ENCODE measurements around the gene CHD5.

The CHD5 gene

GRCh38 chr1:6130036-6130435 is 50.1 kb downstream of the CHD5 start:
- no peak for DNase-seq

DNA sequence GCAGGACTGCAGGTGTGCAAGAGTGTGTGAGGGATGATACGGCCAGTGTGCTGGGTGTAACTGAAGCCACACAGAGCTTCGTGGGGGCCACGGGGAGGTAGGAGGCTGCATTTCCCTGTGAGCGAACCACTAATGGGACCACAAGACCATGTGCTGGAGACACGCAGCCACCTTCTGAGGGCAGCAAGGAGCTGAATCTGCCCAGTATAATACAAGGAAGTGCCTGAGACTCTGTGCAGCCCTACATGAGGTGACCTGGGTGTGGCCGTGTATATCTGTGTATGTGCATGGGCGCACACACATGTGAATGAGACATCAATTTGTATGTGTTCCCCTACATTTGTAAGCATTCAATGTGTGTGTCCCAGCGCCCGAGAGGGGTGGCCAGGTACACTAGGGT is 50.8 kb downstream of the CHD5 start:
- DNase-seq: no peak

- no peak for DNase-seq
Measured at GRCh38 chr1:6128276-6129081, 51.6 kb downstream of the CHD5 start.

- DNase-seq: peak; percentile 88
Measured at GRCh38 chr1:6127587-6128163, 52.4 kb downstream of the CHD5 start.

DNA sequence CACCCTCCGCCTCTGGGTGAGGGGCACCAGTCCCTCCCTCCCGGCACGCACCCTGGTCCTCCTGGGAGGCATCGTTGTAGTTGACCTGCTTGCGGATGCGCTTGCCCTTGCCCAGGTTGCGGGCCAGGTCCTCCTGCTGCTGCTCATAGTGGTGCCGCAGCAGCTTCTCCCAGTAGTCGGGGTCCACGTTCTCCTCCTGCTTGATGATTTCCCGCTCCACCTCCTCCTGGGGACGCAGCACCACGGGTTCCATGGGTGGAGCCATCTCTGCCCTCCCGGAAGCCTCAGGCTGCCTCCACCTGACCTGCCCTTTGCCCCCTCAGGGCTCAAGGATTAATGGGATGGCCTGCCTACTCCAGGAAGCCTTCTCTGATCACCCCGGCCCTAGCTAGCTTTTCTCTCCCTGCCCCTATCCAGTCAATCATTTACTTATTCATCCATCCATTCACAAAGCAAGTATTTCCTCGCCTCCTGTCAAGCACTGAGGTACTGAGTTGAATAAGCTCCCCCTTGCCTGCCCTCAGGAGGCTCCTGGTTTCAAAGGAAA is 53.5 kb downstream of the CHD5 start:
- DNase-seq: no peak

DNA sequence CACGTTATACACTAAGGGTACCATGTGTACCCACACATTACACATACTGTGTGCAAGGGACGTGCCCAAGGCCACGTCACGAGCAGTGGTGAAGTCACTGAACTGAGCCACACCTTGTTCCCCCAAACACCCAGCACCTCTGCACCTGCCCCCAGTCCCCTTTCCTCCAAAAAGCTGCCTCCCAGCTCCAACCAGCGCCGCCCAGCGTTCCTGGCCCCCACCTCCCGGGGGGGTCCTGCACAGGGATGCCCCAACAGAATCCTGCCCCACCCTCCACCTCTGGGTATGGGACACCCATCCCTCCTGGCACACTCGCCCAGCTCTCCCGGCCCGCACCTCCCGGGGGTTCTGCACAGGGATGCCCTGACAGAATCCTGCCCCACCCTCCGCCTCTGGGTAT is 54.1 kb downstream of the CHD5 start:
- DNase-seq: no peak

DNA sequence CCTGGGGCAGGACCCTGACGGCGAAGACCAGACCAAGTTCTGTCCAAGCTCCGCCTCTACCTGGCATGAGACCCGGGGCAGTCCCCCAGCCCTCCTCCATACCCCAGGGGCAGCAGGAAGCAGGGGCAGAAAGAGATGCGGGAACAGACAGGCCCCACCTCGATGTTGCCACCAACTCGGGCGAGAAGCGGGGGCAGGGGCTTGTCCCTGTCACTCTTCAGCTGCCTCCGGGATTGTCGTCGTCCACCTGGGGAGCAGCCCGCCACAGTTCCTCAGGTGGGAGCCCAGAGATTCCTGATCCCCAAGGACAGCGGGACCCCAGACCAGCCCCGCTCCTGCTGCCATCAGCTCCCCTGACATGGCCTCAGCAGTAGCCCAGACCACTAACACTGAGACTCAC is 54.8 kb downstream of the CHD5 start:
- no peak for DNase-seq

DNA sequence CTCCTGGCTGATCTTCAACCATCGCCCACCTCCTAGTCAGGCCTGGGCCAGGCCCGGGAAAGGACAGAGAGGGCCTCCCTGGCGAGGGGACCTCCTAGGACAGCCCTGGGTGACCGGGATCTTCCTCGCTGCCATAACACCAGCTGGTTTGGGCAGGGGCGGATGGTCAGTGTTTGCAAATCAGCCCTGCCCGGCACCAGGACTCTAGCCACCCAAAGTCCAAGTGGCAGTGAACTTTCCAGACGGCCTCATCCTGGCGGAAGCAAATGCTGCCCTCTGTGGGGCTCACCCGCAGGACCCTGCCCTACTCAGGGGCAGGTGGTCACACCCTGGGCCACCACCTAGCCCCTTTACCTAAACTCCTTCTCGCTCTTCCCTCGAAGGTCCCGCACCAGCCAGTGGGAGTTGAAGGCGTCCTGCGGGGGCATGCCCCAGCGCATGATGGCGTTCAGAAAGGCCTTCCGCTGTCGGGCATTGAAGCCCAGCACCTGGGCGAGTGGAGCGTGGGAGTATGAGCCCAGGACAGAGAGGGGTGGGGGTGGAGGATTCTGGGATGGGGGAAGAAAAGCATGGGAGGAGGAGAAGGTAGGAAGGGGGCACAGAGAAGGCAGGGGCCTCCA is 55.3 kb downstream of the CHD5 start:
- no peak for DNase-seq

DNA sequence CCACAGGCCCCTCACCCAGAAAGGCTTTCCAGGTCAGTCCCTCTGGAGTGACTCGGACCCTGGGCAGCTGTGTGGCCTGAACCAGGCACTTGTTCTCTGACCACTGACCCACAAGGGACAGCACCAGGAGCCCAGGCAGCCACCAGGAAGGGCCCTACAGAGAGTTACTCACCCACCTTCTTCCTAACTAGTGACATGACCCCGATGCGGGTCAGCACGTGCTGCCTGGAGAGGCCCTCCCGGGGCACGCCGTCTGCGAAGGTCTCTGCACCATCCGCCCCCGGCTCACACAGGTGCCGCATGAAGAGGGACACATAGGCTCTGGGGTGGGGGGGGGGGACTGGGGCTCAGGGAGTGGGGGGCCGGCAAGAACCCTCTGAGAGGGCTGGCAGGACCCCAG is 55.8 kb downstream of the CHD5 start:
- DNase-seq: no peak

DNA sequence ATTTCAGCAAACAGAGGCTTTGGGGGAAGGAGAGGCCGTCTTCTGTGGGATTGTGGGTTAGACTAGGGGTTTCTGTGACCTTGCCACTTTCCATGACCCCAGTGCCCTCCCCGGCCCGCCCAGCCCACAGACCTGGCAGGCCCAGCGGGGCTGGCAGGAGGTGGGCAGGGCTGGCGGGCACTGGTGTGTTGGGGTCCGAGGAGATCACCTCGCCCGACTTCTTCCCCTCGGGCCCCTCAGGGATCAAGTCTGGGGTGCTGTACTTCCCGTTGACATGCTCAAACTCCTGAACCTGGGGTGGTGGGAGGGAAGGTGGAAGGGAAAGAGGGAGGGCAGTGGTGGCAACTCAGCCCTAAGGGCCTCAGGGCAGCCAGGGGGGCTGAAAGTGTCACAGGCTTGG is 56.3 kb downstream of the CHD5 start:
- no peak for DNase-seq

DNA sequence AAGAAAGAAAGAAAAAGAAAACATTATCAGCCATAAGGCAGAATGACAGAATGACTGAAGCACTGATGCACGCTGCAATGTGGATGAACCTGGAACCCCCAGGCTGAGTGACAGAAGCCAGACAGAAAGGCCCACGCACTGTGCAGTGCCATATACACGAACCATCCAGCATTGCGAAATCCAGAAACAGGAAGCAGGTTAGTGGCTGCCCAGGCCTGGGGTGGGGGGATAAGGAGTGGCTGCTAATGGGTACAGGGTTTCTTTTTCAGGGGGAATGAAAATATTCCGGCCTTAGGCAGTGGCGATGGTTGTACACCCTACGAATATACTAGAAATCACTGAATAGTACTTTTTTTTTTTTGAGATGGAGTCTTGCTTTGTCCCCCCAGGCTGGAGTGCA is 57.0 kb downstream of the CHD5 start:
- DNase-seq: no peak

GRCh38 chr1:6121651-6122370 is 58.3 kb downstream of the CHD5 start:
- DNase-seq: no peak

- no peak for DNase-seq
Measured at GRCh38 chr1:6121021-6121421, 59.1 kb downstream of the CHD5 start.

GRCh38 chr1:6118415-6118814 is 61.7 kb downstream of the CHD5 start:
- DNase-seq: no peak

GRCh38 chr1:6117624-6118023 is 62.5 kb downstream of the CHD5 start:
- no peak for DNase-seq

GRCh38 chr1:6117064-6117463 is 63.1 kb downstream of the CHD5 start:
- DNase-seq: no peak

DNA sequence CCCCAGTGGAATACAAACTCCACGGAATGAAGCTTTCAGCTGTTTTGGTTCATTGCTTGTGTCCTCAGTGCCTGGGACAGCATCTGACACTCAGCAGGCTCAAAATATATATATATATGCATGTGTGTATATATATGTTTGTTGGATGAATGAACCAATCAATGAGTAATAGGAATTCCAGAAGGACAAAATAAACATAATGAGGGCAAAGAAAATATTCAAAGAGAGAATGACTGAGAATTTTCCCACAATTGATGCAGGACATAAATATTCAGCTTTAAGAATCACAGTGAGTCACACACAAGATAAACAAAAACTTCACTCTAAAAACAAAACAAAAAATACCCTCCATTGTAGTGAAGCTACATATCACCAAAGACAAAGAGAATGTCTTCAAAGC is 64.0 kb downstream of the CHD5 start:
- no peak for DNase-seq

DNA sequence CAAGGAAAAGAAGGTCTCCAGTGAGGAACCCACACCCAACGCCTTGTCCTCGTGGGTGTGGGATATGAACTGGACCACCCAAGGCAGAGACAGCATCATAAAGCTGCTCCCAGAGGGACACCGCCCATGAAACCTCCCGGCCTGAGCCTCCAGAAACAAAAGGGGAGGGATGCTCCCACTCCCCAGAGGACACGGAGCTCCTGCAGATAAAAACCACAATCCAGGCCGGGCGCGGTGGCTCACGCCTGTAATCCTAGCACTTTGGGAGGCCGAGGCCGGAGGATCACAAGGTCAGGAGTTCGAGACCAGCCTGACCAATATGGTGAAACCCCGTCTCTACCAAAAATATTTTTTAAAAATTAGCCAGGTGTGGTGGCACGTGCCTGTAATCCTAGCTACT is 66.4 kb downstream of the CHD5 start:
- no peak for DNase-seq

DNA sequence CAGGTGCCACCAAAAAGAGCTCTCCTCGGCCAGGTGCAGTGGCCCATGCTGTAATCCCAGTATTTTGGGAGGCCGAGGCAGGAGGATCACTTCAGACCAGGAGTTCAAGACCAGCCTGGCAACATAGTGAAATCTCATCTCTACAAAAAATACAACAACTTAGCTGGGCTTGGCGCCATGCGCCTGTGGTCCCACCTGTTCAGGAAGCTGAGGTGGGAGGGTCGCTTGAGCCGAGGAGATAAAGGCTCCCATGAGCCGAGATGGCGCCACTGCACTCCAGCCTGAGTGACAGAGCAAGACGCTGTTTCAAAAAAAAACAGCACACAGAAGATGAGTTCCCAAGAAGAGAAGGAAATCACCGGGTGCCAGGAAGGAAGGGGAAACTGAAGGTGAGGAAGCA is 67.0 kb downstream of the CHD5 start:
- no peak for DNase-seq

GRCh38 chr1:6112690-6113005 is 67.5 kb downstream of the CHD5 start:
- DNase-seq: no peak

GRCh38 chr1:6111991-6112689 is 68.0 kb downstream of the CHD5 start:
- no peak for DNase-seq

DNA sequence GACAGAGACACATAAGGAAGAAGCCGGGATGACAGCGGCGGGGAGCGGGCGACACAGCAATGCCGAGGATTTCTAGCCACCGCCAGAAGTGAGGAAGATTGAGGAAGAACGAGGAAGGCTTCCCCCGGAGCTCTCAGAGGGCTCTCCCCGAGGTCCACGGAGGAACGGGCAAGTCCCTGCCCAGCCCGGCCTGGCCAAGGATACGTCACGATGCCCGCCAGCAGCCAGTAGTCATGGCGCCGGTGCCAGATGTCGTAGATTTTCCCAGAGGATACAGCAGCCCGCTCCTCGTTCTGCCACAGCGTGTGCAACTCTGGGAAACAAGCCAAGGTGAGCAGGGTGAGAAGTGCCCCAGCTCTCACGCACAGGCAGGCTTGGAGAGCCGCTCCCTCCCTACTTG is 68.5 kb downstream of the CHD5 start:
- DNase-seq: no peak

DNA sequence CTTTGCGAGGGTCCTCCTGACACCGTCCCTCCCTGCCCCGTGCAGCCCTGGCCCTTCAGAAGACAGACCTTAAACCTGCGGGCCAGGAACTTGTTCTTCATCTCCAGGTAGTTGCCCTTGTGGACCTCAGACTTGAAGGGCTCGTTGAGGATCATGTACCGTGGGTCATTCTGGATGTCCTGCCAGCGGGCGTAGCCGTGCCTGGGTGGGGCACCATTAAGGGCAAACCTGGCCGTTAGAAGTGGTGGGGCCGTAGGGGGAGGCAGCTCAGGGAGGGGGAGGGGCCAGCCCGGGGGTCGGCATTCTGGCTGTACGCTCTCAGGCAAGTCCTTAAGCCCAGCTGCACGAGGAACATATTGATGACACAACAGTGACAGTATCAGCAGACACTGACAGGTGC is 69.8 kb downstream of the CHD5 start:
- DNase-seq: no peak
